ENCODE data around the gene FRK.

The FRK gene

GRCh38 chr6:115885636-115886366 is 174.9 kb downstream of the FRK start:
- no peak for DNase-seq

GRCh38 chr6:115882771-115883170 is 177.9 kb downstream of the FRK start:
- DNase-seq: no peak

GRCh38 chr6:115882174-115882573 is 178.5 kb downstream of the FRK start:
- no peak for DNase-seq

Measured in CD4-positive, alpha-beta T cell treated with Interleukin-4 for 4 hours (primary cell).